ENCODE data around the gene NLN.

The NLN gene

GRCh38 chr5:65873181-65873750 lies 151.3 kb downstream of the NLN start:
- no peak for DNase-seq (ENCODE audit: low spot score)

DNA sequence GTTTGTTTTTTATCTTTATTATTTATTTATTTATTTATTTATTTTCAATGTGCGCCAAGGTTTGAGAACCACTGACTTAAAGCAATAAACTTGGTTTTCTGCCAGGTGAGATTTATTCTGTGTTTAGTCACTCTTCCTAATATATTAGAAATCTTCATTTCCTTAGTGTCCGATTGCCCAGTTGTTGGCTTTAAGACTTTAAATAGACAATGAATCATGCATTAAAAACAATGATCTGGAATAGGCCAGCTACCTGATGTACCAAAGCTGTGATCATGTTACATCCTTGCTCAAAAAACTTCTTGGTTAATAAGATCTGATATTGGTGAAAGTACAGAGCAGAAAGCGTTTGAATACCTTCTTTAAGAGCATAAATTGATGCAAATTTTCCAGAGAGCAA lies 152.2 kb downstream of the NLN start:
- DNase-seq (ENCODE audit: low spot score) = no peak

DNA sequence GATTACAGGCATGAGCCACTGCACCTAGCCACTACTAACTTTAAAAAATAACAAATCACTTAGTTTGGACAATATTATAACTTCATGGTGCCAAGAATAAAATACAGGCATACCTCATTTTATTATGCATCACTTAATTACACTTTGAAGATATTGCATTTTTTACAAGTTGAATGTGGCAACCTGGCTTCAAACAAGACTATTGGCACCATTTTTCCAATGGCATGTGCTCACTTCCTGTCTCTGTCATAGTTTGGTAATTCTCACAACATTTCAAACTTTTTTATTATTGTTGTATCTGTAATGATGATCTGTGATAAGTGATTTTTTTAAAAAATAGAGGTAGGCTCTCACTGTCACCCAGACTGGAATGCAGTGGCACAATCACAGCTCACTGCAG lies 154.5 kb downstream of the NLN start:
- no peak for DNase-seq (ENCODE audit: low spot score)

GRCh38 chr5:65876970-65877369 lies 155.0 kb downstream of the NLN start:
- DNase-seq (ENCODE audit: low spot score) = no peak

All from NAMALWA (cell line).